ENCODE results near the gene OR56A5. TPM values are rescaled to one million over a fixed set of nuclear protein-coding genes. Genes with fewer than 3 reads are reported as not detected.

OR56A5 gene, protein sequence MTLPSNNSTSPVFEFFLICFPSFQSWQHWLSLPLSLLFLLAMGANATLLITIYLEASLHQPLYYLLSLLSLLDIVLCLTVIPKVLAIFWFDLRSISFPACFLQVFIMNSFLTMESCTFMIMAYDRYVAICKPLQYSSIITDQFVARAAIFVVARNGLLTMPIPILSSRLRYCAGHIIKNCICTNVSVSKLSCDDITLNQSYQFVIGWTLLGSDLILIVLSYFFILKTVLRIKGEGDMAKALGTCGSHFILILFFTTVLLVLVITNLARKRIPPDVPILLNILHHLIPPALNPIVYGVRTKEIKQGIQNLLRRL
- not detected in 2 replicates for total RNA-seq

DNA sequence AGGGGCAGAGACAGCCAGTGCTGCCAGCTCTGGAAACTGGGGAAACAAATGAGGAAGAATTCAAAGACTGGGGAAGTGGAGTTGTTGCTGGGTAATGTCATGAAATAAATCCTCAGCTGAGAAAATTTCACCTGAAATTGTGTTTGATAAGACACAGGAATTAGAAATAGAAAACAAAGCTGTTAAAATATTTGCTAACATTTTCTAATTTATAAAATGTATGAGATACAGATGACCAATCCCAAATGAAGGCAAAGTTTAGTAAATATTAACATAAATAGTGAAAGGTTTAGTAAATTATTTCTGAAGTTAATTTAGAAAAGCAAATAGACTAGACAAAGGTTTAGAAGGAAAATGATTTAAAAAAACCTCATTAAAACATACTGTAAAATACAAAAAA, at the start of gene OR56A5:
OR56A5 (minus strand) TSS at position 101 of the 400 bp plus-strand sequence; CDS start at position 101, 0 bp downstream.

DNA sequence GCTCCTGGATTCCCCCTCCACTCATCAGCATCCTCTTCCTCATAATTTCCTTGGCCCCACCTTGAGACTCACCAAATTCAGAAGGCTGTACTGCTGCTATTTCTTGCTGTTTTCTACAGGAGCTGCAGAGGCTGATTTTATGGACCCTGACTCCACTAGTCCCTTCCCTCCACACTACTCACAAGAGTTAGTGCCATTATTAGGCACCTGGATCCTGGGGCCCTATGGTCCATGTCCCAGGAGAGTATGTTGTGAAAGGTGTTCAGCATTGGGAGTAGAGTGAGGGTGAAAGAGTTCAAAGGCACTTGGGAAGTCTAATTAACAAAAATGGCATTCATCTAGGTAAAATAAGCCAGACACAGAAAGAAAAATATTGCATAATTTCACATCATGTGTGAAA, 38.6 kb upstream of the OR56A5 start, which contains the start of gene OR56A4:
OR56A4 (minus strand) TSS at position 101 of the 400 bp plus-strand sequence. CDS start 3,954 bp downstream, outside the sequence.

DNA sequence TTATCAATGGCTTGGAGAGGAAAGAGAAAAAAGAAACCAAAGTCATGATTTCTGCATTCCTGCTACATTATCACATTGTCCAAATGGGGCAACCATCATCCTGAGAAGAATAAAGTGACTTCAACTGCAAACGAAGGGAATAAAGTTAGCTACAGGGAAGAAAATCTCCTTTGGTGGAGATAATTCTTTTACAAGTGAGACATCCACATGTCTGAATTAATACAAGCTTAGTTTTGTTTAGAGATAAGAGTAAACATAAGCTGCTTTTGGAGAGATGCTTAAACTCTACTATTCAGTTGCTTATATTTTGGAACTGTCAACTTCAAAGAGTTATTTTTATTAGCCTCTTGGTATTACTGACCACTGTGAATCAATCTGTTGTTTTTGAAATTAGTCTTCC, 18.6 kb upstream of the OR56A5 start, which contains the start of gene OR52L1:
OR52L1 (minus strand) TSS at position 101 of the 400 bp plus-strand sequence; CDS start at position 46, 55 bp downstream.

DNA sequence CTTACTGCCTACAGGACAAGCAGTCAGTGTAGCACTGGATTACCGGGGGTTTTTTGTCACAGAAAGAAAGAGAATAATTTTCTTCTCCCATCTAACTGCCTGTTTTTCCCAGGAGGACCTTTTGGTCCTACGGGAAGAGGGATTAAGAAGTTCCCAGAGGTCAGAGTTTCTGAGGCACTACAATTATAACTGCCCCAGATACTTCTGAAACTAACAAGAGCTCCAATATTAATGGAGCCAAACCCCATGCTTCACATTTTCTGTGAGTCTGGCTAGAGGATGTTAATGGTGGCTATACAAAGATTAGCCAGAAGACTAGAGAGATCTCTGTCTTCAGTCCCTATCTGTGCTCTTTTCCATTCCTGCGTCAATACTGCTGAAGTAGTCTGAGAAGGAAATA, 26.3 kb downstream of the OR56A5 start, which contains the start of gene OR56A3:
OR56A3 (plus strand) TSS at position 301 of the 400 bp plus-strand sequence. CDS start 5,096 bp downstream, outside the sequence.

Other genes starting within 250 kb of the OR56A5 start
- not detected in 2 replicates for gene OR56B1, start 232.0 kb downstream of the OR56A5 start, total RNA-seq
- gene OR52N4, start 214.3 kb downstream of the OR56A5 start, total RNA-seq, result not detected in 2 replicates
- gene OR52N5, start 185.1 kb downstream of the OR56A5 start, total RNA-seq, result not detected in 2 replicates
- not detected in 2 replicates for gene OR52N1, start 177.2 kb downstream of the OR56A5 start, total RNA-seq
- not detected in 2 replicates for gene OR52N2, start 159.6 kb downstream of the OR56A5 start, total RNA-seq
- not detected in 2 replicates for gene OR52E6, start 126.6 kb downstream of the OR56A5 start, total RNA-seq
- not detected in 2 replicates for gene OR52E8, start 110.8 kb downstream of the OR56A5 start, total RNA-seq
- gene OR52E4, start 87.9 kb downstream of the OR56A5 start, total RNA-seq, result not detected in 2 replicates
- gene OR52E5, start 75.3 kb downstream of the OR56A5 start, total RNA-seq, result not detected in 2 replicates
- not detected in 2 replicates for gene OR56A3, start 26.2 kb downstream of the OR56A5 start, total RNA-seq
- gene OR52L1, start 18.5 kb upstream of the OR56A5 start, total RNA-seq, result not detected in 2 replicates
- not detected in 2 replicates for gene OR56A4, start 38.5 kb upstream of the OR56A5 start, total RNA-seq
- gene OR56A1, start 62.3 kb upstream of the OR56A5 start, total RNA-seq, result not detected in 2 replicates
- not detected in 2 replicates for gene OR56B4, start 139.2 kb upstream of the OR56A5 start, total RNA-seq
- gene OR52B2, start 201.8 kb upstream of the OR56A5 start, total RNA-seq, result not detected in 2 replicates
- gene OR52W1, start 230.7 kb upstream of the OR56A5 start, total RNA-seq, result not detected in 2 replicates
- not detected in 2 replicates for gene C11orf42, start 237.1 kb upstream of the OR56A5 start, total RNA-seq

Measured in nasal cavity respiratory epithelium epithelial cell of viscerocranial mucosa (primary cell).